IMR-90 (cell line): ENCODE measurements around the gene TIAM1.

Experiments
- CEBPB ChIP-seq: IDR thresholded peaks from 2 replicates; pipeline ENCODE4 v1.6.1; 2012; ENCODE audit warnings: low read depth, low read length, improper control_type of control experiment
- CTCF ChIP-seq: conservative IDR thresholded peaks from 2 replicates; pipeline ENCODE4 v1.5.1; 2012; ENCODE audit warnings: mild to moderate bottlenecking, low read depth, low read length, improper control_type of control experiment
- MAZ ChIP-seq: IDR thresholded peaks from 2 replicates; pipeline ENCODE4 v1.6.1; 2012; ENCODE audit warnings: low read depth, mild to moderate bottlenecking, low read length, improper control_type of control experiment, moderate library complexity, borderline replicate concordance
- MXI1 ChIP-seq: IDR thresholded peaks from 2 replicates; pipeline ENCODE4 v1.6.1; 2012; ENCODE audit warnings: low read depth, mild to moderate bottlenecking, low read length, moderate library complexity, borderline replicate concordance
- NFE2L2 ChIP-seq: fragments of 150-350 bp; IDR thresholded peaks from 2 replicates; pipeline ENCODE4 v1.6.1; 2016; ENCODE audit warnings: low read depth, mild to moderate bottlenecking, low read length
- POLR2A ChIP-seq: IDR thresholded peaks from 2 replicates; pipeline ENCODE4 v1.6.1; 2012; ENCODE audit warnings: mild to moderate bottlenecking, low read depth, low read length
- RAD21 ChIP-seq: IDR thresholded peaks from 2 replicates; pipeline ENCODE4 v1.6.1; 2012; ENCODE audit warnings: low read length, improper control_type of control experiment
- RFX5 ChIP-seq: IDR thresholded peaks from 2 replicates; pipeline ENCODE4 v1.8.0; 2012; ENCODE audit warnings: low read depth, mild to moderate bottlenecking, low read length, moderate library complexity
- SMC3 ChIP-seq: fragments of 150-350 bp; IDR thresholded peaks from 2 replicates; pipeline ENCODE4 v1.6.1; 2016; ENCODE audit warnings: low read depth, mild to moderate bottlenecking, antibody characterized with exemption, low read length, moderate library complexity
- USF2 ChIP-seq: fragments of 150-350 bp; IDR thresholded peaks from 2 replicates; pipeline ENCODE4 v1.6.1; 2017; ENCODE audit warnings: mild to moderate bottlenecking, antibody characterized with exemption, low read length, low read depth

- TF ChIP-seq CTCF (no peak), RFX5 (no peak), RAD21 (no peak), POLR2A (no peak), MXI1 (no peak), SMC3 (no peak), CEBPB (no peak), NFE2L2 (no peak), USF2 (no peak), MAZ (no peak)
Observed at GRCh38 chr21:31255036-31255435, 89.0 kb downstream of the TIAM1 start.
